ENCODE data around the gene RLN3. TPM values are rescaled to one million over a fixed set of nuclear protein-coding genes. Genes with fewer than 3 reads are reported as not detected.

RLN3 gene, protein sequence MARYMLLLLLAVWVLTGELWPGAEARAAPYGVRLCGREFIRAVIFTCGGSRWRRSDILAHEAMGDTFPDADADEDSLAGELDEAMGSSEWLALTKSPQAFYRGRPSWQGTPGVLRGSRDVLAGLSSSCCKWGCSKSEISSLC
- not detected for polyA plus RNA-seq (ENCODE audit: insufficient read length in 10 of 10)
- long read RNA-seq, donor 1, result 0 reads
- long read RNA-seq, donor 2, result 0 reads
- long read RNA-seq, donor 3, result 0 reads
- long read RNA-seq, donor 4, result 0 reads
- long read RNA-seq, donor 5, result 0 reads
- long read RNA-seq, donor 6, result 0 reads
- long read RNA-seq, donor 7, result 0 reads
- long read RNA-seq, donor 8, result 0 reads
- long read RNA-seq, donor 9, result 0 reads

- no peak for DNase-seq
Observed at GRCh38 chr19:14027856-14028450, at the start of gene RLN3. Gene RLN3 (plus strand): TSS chr19:14028148. CDS start chr19:14028205, 57 bp downstream.

DNA sequence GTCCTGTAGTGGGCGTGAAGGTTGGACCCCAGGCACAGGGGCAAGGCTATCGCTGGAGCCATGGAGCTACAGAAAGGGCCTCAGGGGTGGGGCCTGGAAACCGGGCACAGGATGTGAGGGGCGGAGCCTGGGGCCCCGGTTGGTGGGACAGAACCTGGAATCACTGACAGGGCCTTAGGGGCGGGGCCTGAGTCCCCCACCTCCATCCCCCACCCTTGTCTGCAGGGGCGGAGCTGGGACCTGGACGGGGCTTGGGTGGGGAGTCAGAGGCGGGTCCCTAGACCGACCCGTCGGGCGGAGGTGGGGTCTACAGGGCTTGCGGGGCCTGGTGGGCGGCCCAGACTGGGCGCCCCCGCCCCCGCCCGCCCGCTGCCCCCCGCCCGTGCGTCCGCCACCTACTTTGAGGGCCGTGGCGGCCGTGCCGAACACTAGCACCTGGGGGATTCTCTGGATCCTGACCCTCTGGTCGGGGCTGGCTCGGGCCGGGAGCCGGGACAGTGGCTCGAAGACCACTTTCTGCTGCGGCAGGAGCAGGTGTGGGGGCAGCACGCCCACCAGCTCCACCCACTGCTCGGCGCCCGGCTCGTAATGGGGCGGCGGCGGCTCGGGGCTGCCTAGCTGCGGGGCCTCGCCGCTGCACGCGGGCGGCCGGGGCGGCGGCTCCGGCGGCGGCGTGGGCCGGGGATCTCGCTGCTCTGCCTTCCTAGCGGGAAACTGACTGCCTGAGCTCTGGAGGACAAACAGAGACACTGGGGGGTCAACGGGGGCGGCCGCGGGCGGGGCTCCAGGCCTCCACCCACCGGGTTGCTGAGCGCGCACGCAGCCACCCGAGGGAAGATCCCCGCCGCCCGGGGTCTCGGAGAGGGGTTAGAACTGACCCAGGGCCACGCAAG lies 49.4 kb upstream of the RLN3 start:
- DNase-seq, result peak; percentile 56 to 94 (median 80)

- peak in 1 of 3 donors; percentile 81 for DNase-seq
Observed at GRCh38 chr19:13979244-13979615, 48.7 kb upstream of the RLN3 start.

DNA sequence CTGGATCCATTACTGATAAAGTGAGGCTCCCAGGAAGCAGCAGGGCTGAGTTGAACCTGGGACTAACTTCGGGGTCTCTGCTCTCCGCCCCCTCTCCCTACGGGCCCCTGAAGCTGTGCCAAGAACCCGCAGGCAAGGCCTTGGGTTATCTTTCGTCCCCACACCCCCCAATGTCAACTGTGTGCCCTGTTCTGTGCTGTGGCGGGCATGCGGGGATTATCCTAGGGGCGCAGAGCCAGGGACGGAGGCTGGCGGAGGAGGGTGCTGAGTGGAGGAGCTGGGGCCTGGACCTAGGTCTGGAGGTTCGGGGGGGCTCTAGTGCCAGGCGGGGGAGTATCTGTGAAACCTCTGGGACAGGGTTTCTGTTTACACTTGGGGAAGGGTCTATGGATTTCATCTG lies 48.3 kb upstream of the RLN3 start:
- DNase-seq, result no peak

GRCh38 chr19:13980340-13980739 lies 47.6 kb upstream of the RLN3 start:
- DNase-seq, result no peak

GRCh38 chr19:13981021-13981420 lies 46.9 kb upstream of the RLN3 start:
- DNase-seq, result no peak

DNA sequence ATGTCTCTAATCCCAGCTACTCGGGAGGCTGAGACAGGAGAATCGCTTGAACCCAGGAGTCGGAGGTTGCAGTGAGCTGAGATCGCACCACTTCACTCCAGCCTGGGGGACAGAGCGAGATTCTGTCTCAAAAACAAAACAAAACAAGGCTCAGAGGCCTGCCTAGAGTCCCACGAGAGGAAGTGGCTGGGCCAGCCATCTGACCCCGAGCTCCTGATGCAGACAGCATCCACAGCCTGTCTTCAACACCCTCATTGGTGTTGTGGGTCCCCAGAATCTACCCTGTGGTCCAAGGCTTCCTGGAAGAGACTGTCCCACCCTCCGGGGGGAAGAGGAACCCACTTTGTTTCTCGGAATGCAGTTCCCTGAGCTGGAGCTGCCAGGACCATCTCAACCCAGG lies 46.5 kb upstream of the RLN3 start:
- no peak for DNase-seq

DNA sequence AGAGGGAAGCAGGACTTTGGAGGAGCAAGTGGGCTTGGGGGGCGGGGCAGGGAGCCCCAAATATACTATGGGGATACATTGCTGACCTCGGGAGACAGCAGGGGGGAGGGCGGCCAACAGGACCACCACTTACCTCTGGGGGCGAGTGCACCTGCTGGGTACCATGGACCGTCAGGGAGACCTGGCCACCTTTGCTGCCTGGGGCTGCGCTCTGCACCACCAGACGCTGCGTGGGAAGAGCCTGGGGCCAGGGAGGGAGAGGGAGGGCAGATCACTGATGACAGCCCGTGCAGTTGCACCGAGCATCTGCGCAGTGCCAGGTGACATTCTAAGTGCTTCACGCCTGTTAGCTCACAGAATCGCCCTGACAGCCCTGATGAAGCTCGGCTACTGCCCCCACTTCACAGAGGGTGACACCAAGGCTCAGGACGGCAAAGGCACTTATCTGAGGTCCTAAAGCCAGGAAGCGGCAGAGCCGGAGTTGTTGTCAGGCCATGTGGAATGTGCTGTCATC lies 45.9 kb upstream of the RLN3 start:
- DNase-seq, result no peak

GRCh38 chr19:13982773-13983172 lies 45.2 kb upstream of the RLN3 start:
- DNase-seq, result no peak

- DNase-seq, result no peak
Observed at GRCh38 chr19:13983213-13983889, 44.6 kb upstream of the RLN3 start.

- DNase-seq, result no peak
Observed at GRCh38 chr19:13984186-13984585, 43.8 kb upstream of the RLN3 start.

- DNase-seq, result no peak
Observed at GRCh38 chr19:13984875-13985741, 42.8 kb upstream of the RLN3 start.

- no peak for DNase-seq
Observed at GRCh38 chr19:13985771-13986347, 42.1 kb upstream of the RLN3 start.

GRCh38 chr19:13986348-13986904 lies 41.5 kb upstream of the RLN3 start:
- peak; percentile 82 to 92 (median 86) for DNase-seq

DNA sequence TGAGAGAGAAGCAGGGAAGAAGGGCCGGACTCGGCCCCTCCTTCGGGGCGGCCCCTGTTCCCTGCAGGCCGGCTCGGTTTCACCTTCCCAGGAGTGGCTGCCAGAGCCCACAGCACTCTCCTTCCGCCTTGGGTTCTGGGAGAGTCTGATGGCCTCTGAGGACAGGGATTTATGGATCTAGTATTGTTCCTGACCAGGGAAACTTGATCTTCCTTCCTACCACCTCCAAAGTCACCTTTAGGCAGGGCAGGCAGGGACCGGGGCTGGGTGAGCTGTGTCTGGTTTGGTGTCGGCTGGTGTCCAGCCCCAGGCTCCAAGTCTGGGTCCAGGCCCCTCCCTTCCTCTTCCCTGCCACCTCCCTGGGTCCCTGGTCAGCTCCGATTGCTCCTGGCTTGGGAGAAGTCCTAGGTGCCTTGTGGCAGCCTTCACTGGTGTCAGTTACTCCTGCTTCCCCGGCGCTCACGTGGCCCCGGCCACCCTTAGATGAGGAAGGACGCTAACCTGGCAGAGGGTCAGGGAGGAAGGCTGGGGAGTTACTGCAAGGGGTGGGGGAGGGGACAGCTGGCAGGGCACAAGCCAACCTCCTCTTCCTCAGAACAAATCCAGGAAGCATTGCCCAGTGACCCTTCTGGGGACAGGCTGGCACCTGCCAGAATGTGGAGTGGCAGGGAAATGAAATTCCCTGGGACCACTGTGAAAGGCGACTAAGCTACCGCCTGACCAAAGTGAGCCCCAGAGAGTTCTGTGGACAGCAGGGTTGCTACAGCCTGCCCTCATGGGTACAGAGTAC lies 40.7 kb upstream of the RLN3 start:
- peak in 1 of 3 donors; percentile 43 for DNase-seq

DNA sequence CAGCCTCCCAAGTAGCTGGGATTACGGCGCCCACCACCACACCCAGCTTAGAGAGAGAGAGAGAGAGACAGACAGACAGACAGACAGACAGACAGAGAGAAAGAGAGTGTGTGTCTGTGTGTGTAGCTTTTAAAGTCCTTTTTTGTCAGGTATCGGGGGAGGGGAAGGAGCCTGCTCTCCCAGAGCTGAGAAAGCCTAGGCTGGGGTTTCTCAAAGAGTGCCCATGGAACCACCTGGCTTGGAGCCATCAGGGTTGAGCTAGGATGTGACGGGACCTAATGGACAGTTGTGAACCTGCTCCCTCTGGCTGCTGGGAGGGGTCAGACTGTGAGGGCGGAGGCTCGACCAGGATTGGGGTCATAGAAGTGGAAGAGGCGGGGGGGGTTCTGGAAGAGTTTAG lies 38.5 kb upstream of the RLN3 start:
- DNase-seq, result no peak

DNA sequence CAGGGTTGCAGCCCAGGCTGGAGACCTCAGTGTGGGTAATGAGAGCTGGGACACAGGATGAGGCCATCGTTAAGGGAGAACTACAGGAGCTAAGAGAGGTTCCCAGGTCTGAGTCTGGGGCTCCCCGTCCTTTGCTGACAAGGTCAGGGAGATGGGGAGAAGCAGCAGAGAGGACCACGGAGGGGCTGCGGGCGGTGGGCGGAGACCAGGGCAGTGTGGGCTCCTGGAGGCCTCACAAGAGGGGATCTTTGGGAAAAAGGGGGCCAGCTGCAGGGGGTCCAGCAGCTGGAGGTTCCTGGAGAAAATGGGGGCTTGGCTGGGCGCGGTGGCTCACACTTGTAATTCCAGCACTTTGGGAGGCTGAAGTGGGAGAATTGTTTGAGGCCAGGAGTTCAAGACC lies 37.9 kb upstream of the RLN3 start:
- no peak for DNase-seq

- no peak for DNase-seq
Observed at GRCh38 chr19:13992025-13992424, 35.9 kb upstream of the RLN3 start.

All from muscle of back (tissue), 13 donors.